Subcutaneous adipose tissue (tissue), 4 donors: ENCODE results near the gene RPL28. TPM values are rescaled to one million over a fixed set of nuclear protein-coding genes. Genes with fewer than 3 reads are reported as not detected.

ENCODE experiments used
- total RNA-seq, 4 donors: library from RNA; depleted of rRNA; stranded (reverse); fragments of >200 nt; gene quantifications; one replicate each; pipeline ENCODE4 v1.1.0, GENCODE V29; 2016
- TF ChIP-seq, protein P1 (sequence below): fragments of 450-650 bp; IDR thresholded peaks from one replicate; pipeline ENCODE4 v1.5.1; 2016; ENCODE audit warnings: low read depth, mild to moderate bottlenecking, control low read depth, antibody characterized with exemption, moderate library complexity

RPL28 gene
- total RNA-seq, 4 donors from 2014 or later: 283 to 590 (median 367) TPM

DNA sequence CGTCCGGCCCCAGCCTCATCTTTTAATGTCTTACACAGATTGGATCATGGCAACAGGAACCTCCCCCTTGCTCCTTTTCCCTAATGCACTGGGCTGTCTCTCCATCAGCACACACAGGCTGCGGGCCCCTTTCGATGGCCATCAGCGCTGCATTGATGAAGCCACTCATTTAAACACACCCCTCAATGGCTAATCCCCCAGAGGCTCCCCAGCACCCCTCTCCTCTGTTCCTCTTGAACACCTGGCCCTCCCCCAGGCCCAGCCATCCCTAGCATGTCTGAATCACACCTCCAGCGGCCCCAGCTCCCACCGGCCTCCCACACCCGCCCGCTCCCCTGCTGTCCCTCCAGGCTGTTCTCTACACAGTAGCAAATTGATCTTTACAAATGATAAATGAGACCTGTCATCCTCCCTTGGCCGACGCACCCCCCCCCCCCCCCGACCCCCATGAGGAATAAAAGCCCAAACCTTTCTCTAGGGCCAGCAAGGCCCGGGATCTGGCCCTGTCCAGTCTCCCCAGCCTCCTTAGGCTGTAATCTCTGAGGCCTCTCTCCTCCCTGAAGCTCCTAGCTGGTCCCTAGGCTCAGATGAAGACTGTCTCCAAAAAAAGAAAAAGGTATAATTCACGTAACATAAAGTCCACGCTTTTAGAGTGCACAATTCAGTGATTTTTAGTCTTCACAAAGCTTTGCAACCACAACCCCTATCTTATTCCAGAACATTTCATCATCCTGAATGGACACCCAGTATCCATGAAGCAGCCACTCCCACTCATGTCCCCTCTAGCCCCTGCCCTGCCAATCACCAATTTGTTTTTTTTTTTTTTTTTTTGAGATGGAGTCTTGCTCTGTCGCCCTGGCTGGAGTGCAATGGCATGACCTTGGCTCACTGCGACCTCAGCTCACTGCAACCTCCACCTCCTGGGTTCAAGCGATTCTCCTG, 7.4 kb downstream of the RPL28 start:
- TF ChIP-seq, protein P1, sequence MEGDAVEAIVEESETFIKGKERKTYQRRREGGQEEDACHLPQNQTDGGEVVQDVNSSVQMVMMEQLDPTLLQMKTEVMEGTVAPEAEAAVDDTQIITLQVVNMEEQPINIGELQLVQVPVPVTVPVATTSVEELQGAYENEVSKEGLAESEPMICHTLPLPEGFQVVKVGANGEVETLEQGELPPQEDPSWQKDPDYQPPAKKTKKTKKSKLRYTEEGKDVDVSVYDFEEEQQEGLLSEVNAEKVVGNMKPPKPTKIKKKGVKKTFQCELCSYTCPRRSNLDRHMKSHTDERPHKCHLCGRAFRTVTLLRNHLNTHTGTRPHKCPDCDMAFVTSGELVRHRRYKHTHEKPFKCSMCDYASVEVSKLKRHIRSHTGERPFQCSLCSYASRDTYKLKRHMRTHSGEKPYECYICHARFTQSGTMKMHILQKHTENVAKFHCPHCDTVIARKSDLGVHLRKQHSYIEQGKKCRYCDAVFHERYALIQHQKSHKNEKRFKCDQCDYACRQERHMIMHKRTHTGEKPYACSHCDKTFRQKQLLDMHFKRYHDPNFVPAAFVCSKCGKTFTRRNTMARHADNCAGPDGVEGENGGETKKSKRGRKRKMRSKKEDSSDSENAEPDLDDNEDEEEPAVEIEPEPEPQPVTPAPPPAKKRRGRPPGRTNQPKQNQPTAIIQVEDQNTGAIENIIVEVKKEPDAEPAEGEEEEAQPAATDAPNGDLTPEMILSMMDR: no peak

- TF ChIP-seq, protein P1: no peak
These were observed 12.6 kb downstream of the RPL28 start for GRCh38 chr19:55398200-55398925.

DNA sequence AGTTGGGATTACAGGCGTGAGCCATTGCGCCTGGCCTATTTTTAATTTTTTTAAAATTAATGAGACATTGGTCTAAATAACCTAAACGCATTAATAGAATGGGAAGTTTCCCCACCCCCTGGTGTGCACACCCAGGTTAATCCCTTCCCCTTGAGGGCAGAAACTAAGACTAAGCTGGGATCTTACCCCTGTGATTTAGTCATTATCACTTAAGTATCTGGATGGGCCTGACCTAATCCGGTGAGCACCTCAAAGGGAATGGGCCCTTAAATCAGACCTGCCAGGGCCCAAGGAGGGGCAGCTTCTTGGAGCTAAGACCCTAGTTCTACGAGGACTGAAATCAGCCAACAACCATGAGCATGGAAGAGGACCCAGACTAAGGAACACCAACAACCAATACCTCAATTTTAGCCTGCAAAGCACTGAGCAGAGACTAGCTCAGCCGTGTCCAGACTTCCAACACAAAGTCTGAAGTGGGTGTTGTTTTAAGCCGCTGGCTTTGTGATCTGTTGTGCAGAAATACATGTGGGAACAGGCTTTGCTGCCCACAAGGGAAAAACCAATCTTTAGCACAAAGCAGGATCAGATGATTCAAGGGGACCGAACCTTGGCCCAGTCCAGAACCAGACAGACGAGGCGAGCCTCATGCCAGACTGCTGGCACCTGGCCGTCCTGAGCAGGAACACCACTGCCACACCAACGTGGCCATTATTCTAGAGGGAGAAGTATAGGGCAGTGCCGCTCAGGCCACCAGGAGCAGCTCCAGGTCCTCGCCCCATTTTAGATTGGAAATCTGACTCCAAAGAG, 14.8 kb downstream of the RPL28 start:
- TF ChIP-seq, protein P1: no peak

- TF ChIP-seq, protein P1: no peak
These were observed 16.8 kb downstream of the RPL28 start for GRCh38 chr19:55402509-55402908.

- TF ChIP-seq, protein P1: no peak
These were observed 19.9 kb downstream of the RPL28 start for GRCh38 chr19:55405638-55406037.

DNA sequence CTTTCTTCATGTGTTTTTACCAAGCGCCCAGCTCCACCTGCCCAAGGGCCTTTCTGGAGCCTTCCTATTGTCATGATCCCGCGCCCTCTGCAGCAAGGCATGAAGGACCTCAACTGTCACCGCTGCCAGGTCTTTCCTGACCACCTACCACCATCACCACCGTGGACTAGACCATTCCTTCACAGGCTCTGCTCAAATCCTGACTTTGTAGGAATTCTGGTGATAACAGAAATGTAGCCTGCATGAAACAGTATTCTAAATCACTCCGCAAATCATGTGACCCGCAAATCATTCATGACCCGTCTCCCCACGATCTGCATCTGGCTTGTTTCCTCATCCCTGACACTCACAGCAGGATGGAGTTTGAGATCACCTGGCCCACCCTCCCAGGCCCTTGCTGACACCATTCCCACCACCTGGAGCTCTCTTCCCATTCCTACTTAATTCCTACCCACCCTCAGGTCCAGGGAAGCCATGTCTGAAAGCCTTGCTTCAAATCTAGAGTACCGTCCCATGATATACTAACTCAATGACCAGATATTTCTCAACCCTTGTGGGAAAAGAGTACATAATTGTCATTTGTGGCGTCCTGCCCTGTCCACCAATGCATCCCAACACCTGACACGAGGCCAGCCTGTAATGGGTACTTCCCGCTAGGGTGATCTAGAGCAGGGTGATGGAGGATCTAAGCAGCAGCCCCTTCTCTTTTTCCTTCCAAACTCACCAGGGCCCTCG, 20.5 kb downstream of the RPL28 start:
- TF ChIP-seq, protein P1: no peak
